HEK293 (cell line): ENCODE results near the gene CDC42EP3.

Source experiments
- GFI1B ChIP-seq: fragments of 450-650 bp; formaldehyde crosslinking; IDR thresholded peaks from 2 replicates; pipeline ENCODE4 v1.5.1; 2016; ENCODE audit warnings: missing biosample characterization, missing genetic modification characterization
- GLI4 ChIP-seq: fragments of 450-650 bp; formaldehyde crosslinking; IDR thresholded peaks from 2 replicates; pipeline ENCODE4 v1.5.1; 2016; ENCODE audit warnings: missing biosample characterization, missing genetic modification characterization
- HOXC10 ChIP-seq: sonication (generic); formaldehyde crosslinking; IDR thresholded peaks from 2 replicates; pipeline ENCODE4 v1.8.1; 2023; ENCODE audit warnings: mild to moderate bottlenecking, missing genetic modification reagents
- KLF10 ChIP-seq: fragments of 450-650 bp; IDR thresholded peaks from 2 replicates; pipeline ENCODE4 v1.5.1; 2018; ENCODE audit warnings: missing biosample characterization, mild to moderate bottlenecking, missing genetic modification characterization
- KLF16 ChIP-seq: fragments of 450-650 bp; formaldehyde crosslinking; IDR thresholded peaks from 2 replicates; pipeline ENCODE4 v1.5.1; 2017; ENCODE audit warnings: missing biosample characterization, missing genetic modification characterization
- KLF17 ChIP-seq: fragments of 450-650 bp; formaldehyde crosslinking; IDR thresholded peaks from 2 replicates; pipeline ENCODE4 v1.5.1; 2016; ENCODE audit warnings: missing biosample characterization, missing genetic modification characterization
- KLF8 ChIP-seq: fragments of 450-650 bp; formaldehyde crosslinking; IDR thresholded peaks from 2 replicates; pipeline ENCODE4 v1.5.1; 2016; ENCODE audit warnings: missing biosample characterization, missing genetic modification characterization
- MEIS1 ChIP-seq: sonication (generic); formaldehyde crosslinking; IDR thresholded peaks from 2 replicates; pipeline ENCODE4 v1.8.1; 2022; ENCODE audit warnings: missing genetic modification reagents, mild to moderate bottlenecking, borderline replicate concordance
- PRDM4 ChIP-seq: fragments of 450-650 bp; formaldehyde crosslinking; IDR thresholded peaks from 2 replicates; pipeline ENCODE4 v1.5.1; 2017; ENCODE audit warnings: missing biosample characterization, missing genetic modification characterization
- SCRT1 ChIP-seq: fragments of 450-650 bp; formaldehyde crosslinking; IDR thresholded peaks from 2 replicates; pipeline ENCODE4 v1.5.1; 2016; ENCODE audit warnings: missing biosample characterization, missing genetic modification characterization, borderline replicate concordance
- SP2 ChIP-seq: fragments of 450-650 bp; formaldehyde crosslinking; IDR thresholded peaks from 2 replicates; pipeline ENCODE4 v1.5.1; 2016; ENCODE audit warnings: missing biosample characterization, missing genetic modification characterization
- WT1 ChIP-seq: fragments of 450-650 bp; formaldehyde crosslinking; IDR thresholded peaks from 2 replicates; pipeline ENCODE4 v1.5.1; 2016; ENCODE audit warnings: missing biosample characterization, missing genetic modification characterization
- ZBTB10 ChIP-seq: fragments of 450-650 bp; formaldehyde crosslinking; IDR thresholded peaks from 2 replicates; pipeline ENCODE4 v1.5.1; 2016; ENCODE audit warnings: missing biosample characterization, missing genetic modification characterization
- ZBTB6 ChIP-seq: fragments of 450-650 bp; formaldehyde crosslinking; IDR thresholded peaks from 2 replicates; pipeline ENCODE4 v1.5.1; 2017; ENCODE audit warnings: missing biosample characterization, missing genetic modification characterization
- ZEB2 ChIP-seq: fragments of 450-650 bp; formaldehyde crosslinking; IDR thresholded peaks from 2 replicates; pipeline ENCODE4 v1.5.1; 2016; ENCODE audit warnings: missing biosample characterization, missing genetic modification characterization
- ZFHX2 ChIP-seq: fragments of 450-650 bp; formaldehyde crosslinking; conservative IDR thresholded peaks from 2 replicates; pipeline ENCODE4 v1.5.1; 2016; ENCODE audit warnings: missing biosample characterization, missing genetic modification characterization
- ZFP37 ChIP-seq: fragments of 450-650 bp; formaldehyde crosslinking; IDR thresholded peaks from 2 replicates; pipeline ENCODE4 v1.5.1; 2016; ENCODE audit warnings: missing biosample characterization, missing genetic modification characterization
- ZIC2 ChIP-seq: fragments of 450-650 bp; formaldehyde crosslinking; IDR thresholded peaks from 2 replicates; pipeline ENCODE4 v1.5.1; 2016; ENCODE audit warnings: missing biosample characterization, missing genetic modification characterization
- ZNF114 ChIP-seq: fragments of 450-650 bp; formaldehyde crosslinking; IDR thresholded peaks from 2 replicates; pipeline ENCODE4 v1.5.0; 2017; ENCODE audit warnings: missing biosample characterization, missing genetic modification characterization
- ZNF133 ChIP-seq: fragments of 450-650 bp; formaldehyde crosslinking; IDR thresholded peaks from 2 replicates; pipeline ENCODE4 v1.5.1; 2016; ENCODE audit warnings: missing biosample characterization, missing genetic modification characterization
- ZNF335 ChIP-seq: fragments of 450-650 bp; formaldehyde crosslinking; conservative IDR thresholded peaks from 2 replicates; pipeline ENCODE4 v1.5.1; 2016; ENCODE audit warnings: missing biosample characterization, missing genetic modification characterization
- ZNF341 ChIP-seq: fragments of 450-650 bp; formaldehyde crosslinking; IDR thresholded peaks from 2 replicates; pipeline ENCODE4; 2016; ENCODE audit warnings: low read depth, missing biosample characterization, missing genetic modification characterization
- ZNF398 ChIP-seq: fragments of 450-650 bp; formaldehyde crosslinking; IDR thresholded peaks from 2 replicates; pipeline ENCODE4 v1.5.1; 2017; ENCODE audit warnings: missing biosample characterization, missing genetic modification characterization
- ZNF558 ChIP-seq: fragments of 450-650 bp; formaldehyde crosslinking; IDR thresholded peaks from 2 replicates; pipeline ENCODE4 v1.5.1; 2016; ENCODE audit warnings: missing biosample characterization, missing genetic modification characterization
- ZNF629 ChIP-seq: fragments of 450-650 bp; formaldehyde crosslinking; IDR thresholded peaks from 2 replicates; pipeline ENCODE4 v1.5.1; 2017; ENCODE audit warnings: missing biosample characterization, missing genetic modification characterization
- ZNF639 ChIP-seq: fragments of 450-650 bp; formaldehyde crosslinking; IDR thresholded peaks from 2 replicates; pipeline ENCODE4 v1.5.1; 2016; ENCODE audit warnings: missing biosample characterization, missing genetic modification characterization
- ZNF664 ChIP-seq: fragments of 450-650 bp; formaldehyde crosslinking; IDR thresholded peaks from 2 replicates; pipeline ENCODE4 v1.5.1; 2016; ENCODE audit warnings: missing biosample characterization, missing genetic modification characterization
- ZNF704 ChIP-seq: fragments of 450-650 bp; formaldehyde crosslinking; IDR thresholded peaks from 2 replicates; pipeline ENCODE4 v1.5.1; 2016; ENCODE audit warnings: missing biosample characterization, missing genetic modification characterization

The CDC42EP3 gene

GRCh38 chr2:37672104-37672869 is 845 bp upstream of the CDC42EP3 start (continued):
- TF ChIP-seq ZBTB10 (tag by site-specific recombination): peak; percentile 21; the same call in 1 of the 2 replicates
- TF ChIP-seq ZNF114 (tag by site-specific recombination): no peak
- peak; percentile 49; the same call in 1 of the 2 replicates for TF ChIP-seq ZBTB6
- TF ChIP-seq ZNF398 (tag by site-specific recombination): peak; percentile 30; the same call in 1 of the 2 replicates
- no peak for TF ChIP-seq MEIS1 (CRISPR knock-in tag)
- TF ChIP-seq GLI4 (tag by site-specific recombination): no peak
- TF ChIP-seq ZNF341 (tag by site-specific recombination): peak; percentile 3; the same call in 1 of the 2 replicates
- TF ChIP-seq ZNF629: 0 out of 2 replicates have a peak, but pooled peaks have one; percentile 10
- peak; percentile 49 for TF ChIP-seq ZFHX2
- no peak for TF ChIP-seq ZNF704 (tag by site-specific recombination)
- TF ChIP-seq ZFP37 (tag by site-specific recombination): peak; percentile 48; the same call in 1 of the 2 replicates
- TF ChIP-seq KLF10 (tag by site-specific recombination): no peak; the same call in 1 of the 2 replicates
- TF ChIP-seq KLF17 (tag by site-specific recombination): 0 out of 2 replicates have a peak, but pooled peaks have one; percentile 6
- TF ChIP-seq SP2 (tag by site-specific recombination): peak; percentile 76
- peak; percentile 58 for TF ChIP-seq SCRT1 (tag by site-specific recombination)
- TF ChIP-seq PRDM4 (tag by site-specific recombination): peak; percentile 89
- no peak for TF ChIP-seq ZNF664 (tag by site-specific recombination)
- 0 out of 2 replicates have a peak, but pooled peaks have one; percentile 21 for TF ChIP-seq ZNF639 (tag by site-specific recombination)
- TF ChIP-seq ZNF335 (tag by site-specific recombination): peak; percentile 53
- TF ChIP-seq HOXC10 (CRISPR knock-in tag): 0 out of 2 replicates have a peak, but pooled peaks have one; percentile 13
- no peak for TF ChIP-seq ZNF558 (tag by site-specific recombination)
- peak; percentile 26 for TF ChIP-seq KLF8 (tag by site-specific recombination)
- peak; percentile 71 for TF ChIP-seq KLF16 (tag by site-specific recombination)
- 0 out of 2 replicates have a peak, but pooled peaks have one; percentile 16 for TF ChIP-seq WT1 (tag by site-specific recombination)
- TF ChIP-seq ZEB2 (tag by site-specific recombination): peak; percentile 58; the same call in 1 of the 2 replicates
- peak; percentile 51; the same call in 1 of the 2 replicates for TF ChIP-seq ZIC2 (tag by site-specific recombination)
- no peak for TF ChIP-seq GFI1B
- no peak for TF ChIP-seq ZNF133
